H1 (cell line): ENCODE measurements around the gene NCAM1. TPM values are rescaled to one million over a fixed set of nuclear protein-coding genes. Genes with fewer than 3 reads are reported as not detected.

ENCODE experiments used
- CTCF ChIA-PET: fragments of 300-600 bp; sonication (Branson Sonifier 250); formaldehyde crosslinking; loops from one replicate; lab custom pipeline; 2021; ENCODE audit not compliant: partially characterized antibody; lab: Charles Lee
- POLR2A ChIA-PET: fragments of 300-600 bp; sonication (Branson Sonifier 250); formaldehyde crosslinking; loops from one replicate; lab custom pipeline; 2021; ENCODE audit warnings: inconsistent platforms; ENCODE audit not compliant: partially characterized antibody; lab: Charles Lee
- DNase-seq, 2 experiments: peaks; one replicate each; pipeline versions ENCODE4 v3.0.0 to v3.0.0-alpha.2; 2010 to 2022; ENCODE audit warnings: low spot score in 2 of 2, low read depth in 1 of 2, mixed read lengths in 1 of 2
- FAIRE-seq: peaks from 2 replicates; lab custom pipeline; 2011; peaks lifted over from hg19 to GRCh38; lab: Jason Lieb, UNC
- H2AFZ ChIP-seq: 2 replicates; pipeline ENCODE4 v1.8.1; 2012; ENCODE audit warnings: low read length, inconsistent platforms
- H2AK5ac ChIP-seq: 2 replicates; pipeline ENCODE4 v1.6.1; 2013; ENCODE audit warnings: low read depth, low read length
- H2BK120ac ChIP-seq: replicated peaks from 2 replicates; pipeline ENCODE3; 2013; ENCODE audit warnings: low read depth, low read length, inconsistent platforms
- H2BK12ac ChIP-seq: 2 replicates; pipeline ENCODE4 v1.6.1; 2013; ENCODE audit warnings: low read depth, low read length
- H2BK15ac ChIP-seq: 2 replicates; pipeline ENCODE4 v1.6.1; 2013; ENCODE audit warnings: low read length
- H2BK20ac ChIP-seq: 2 replicates; pipeline ENCODE4 v1.6.1; 2013; ENCODE audit warnings: low read length
- H2BK5ac ChIP-seq: 2 replicates; pipeline ENCODE4 v1.6.1; 2013; ENCODE audit warnings: low read depth, low read length
- H3K14ac ChIP-seq: 2 replicates; pipeline ENCODE4 v1.6.1; 2013; ENCODE audit warnings: inconsistent platforms; ENCODE audit not compliant: insufficient read length
- H3K18ac ChIP-seq: 2 replicates; pipeline ENCODE4 v1.6.1; 2013; ENCODE audit warnings: low read length; ENCODE audit errors: extremely low read depth
- H3K23ac ChIP-seq: 2 replicates; pipeline ENCODE4 v1.6.1; 2013; ENCODE audit warnings: inconsistent platforms; ENCODE audit not compliant: insufficient read length
- H3K23me2 ChIP-seq: 2 replicates; pipeline ENCODE4 v1.6.1; 2013; ENCODE audit warnings: low read depth, low read length
- H3K27ac ChIP-seq: 2 replicates; pipeline ENCODE4 v1.6.1; 2011; ENCODE audit warnings: low read depth, low read length, inconsistent platforms
- H3K27me3 ChIP-seq, 4 experiments: replicated peaks in 1 of 4; 1 replicate in 1 of 4; 2 replicates in 3 of 4; pipeline versions ENCODE4 v1.6.1 to v1.8.1; 2011 to 2013; ENCODE audit warnings: low read length in 3 of 4, mild to moderate bottlenecking in 3 of 4, inconsistent platforms in 2 of 4, mixed read lengths in 2 of 4, moderate library complexity in 1 of 4; ENCODE audit not compliant: control insufficient read depth in 3 of 4, insufficient read depth in 3 of 4; ENCODE audit errors: extremely low read depth in 1 of 4
- H3K36me3 ChIP-seq, 4 experiments: 2 replicates each; pipeline versions ENCODE4 v1.6.1 to v1.8.1; 2011 to 2013; ENCODE audit warnings: mild to moderate bottlenecking in 4 of 4, low read length in 3 of 4, moderate library complexity in 2 of 4, control low read depth in 1 of 4, inconsistent platforms in 1 of 4; ENCODE audit not compliant: insufficient read depth in 4 of 4, control insufficient read depth in 2 of 4
- H3K4ac ChIP-seq: replicated peaks from 2 replicates; pipeline ENCODE3; 2013; ENCODE audit warnings: low read length, low read depth, mixed read lengths, inconsistent platforms; ENCODE audit not compliant: insufficient read length
- H3K4me1 ChIP-seq, 4 experiments: replicated peaks in 1 of 4; 1 replicate in 1 of 4; 2 replicates in 3 of 4; pipeline versions ENCODE4 v1.6.1 to v1.8.1; 2011 to 2013; ENCODE audit warnings: low read length in 3 of 4, inconsistent platforms in 2 of 4, mixed read lengths in 1 of 4; ENCODE audit not compliant: insufficient read depth in 4 of 4, control insufficient read depth in 3 of 4
- H3K4me2 ChIP-seq, 2 experiments: 2 replicates each; pipeline versions ENCODE4 v1.6.1 to v1.8.1; 2011 to 2013; ENCODE audit warnings: low read depth in 2 of 2, low read length in 2 of 2, control low read depth in 1 of 2, inconsistent platforms in 1 of 2, mild to moderate bottlenecking in 1 of 2; ENCODE audit not compliant: insufficient read depth in 1 of 2
- H3K4me3 ChIP-seq, 4 experiments: fragments of 200-600, 300-600 bp in 1 of 4; sonication (generic), shearing (Covaris generic), sonication (Bioruptor Twin) in 1 of 4; 2 replicates each; pipeline versions ENCODE4 v1.5.1 to v1.8.1; 2011 to 2016; ENCODE audit warnings: low read length in 4 of 4, low read depth in 3 of 4, control low read depth in 2 of 4, inconsistent platforms in 2 of 4, mild to moderate bottlenecking in 2 of 4, mixed read lengths in 1 of 4, moderate library complexity in 1 of 4; ENCODE audit not compliant: insufficient read depth in 2 of 4; ENCODE audit errors: extremely low read depth in 1 of 4
- H3K56ac ChIP-seq: replicated peaks from 2 replicates; pipeline ENCODE3; 2013; ENCODE audit warnings: low read depth, mild to moderate bottlenecking, mixed read lengths, low read length, inconsistent platforms; ENCODE audit not compliant: insufficient read length
- H3K79me1 ChIP-seq: 2 replicates; pipeline ENCODE4 v1.6.1; 2013; ENCODE audit warnings: low read depth, low read length, control low read depth
- H3K79me2 ChIP-seq, 2 experiments: 2 replicates each; pipeline versions ENCODE4 v1.6.1 to v1.8.1; 2012 to 2013; ENCODE audit warnings: low read length in 2 of 2, mild to moderate bottlenecking in 2 of 2, inconsistent platforms in 1 of 2; ENCODE audit not compliant: insufficient read depth in 2 of 2, control insufficient read depth in 1 of 2
- H3K9ac ChIP-seq, 4 experiments: replicated peaks in 1 of 4; 1 replicate in 1 of 4; 2 replicates in 3 of 4; pipeline versions ENCODE4 v1.6.1 to v1.8.1; 2011 to 2013; ENCODE audit warnings: low read depth in 3 of 4, low read length in 3 of 4, control low read depth in 2 of 4, mild to moderate bottlenecking in 2 of 4, moderate library complexity in 2 of 4, inconsistent platforms in 1 of 4; ENCODE audit errors: extremely low read depth in 1 of 4
- H3K9me3 ChIP-seq, 2 experiments: 2 replicates each; pipeline versions ENCODE4 v1.6.1 to v1.8.1; 2012 to 2013; ENCODE audit warnings: mild to moderate bottlenecking in 2 of 2, moderate library complexity in 2 of 2, control low read depth in 1 of 2, inconsistent platforms in 1 of 2, low read depth in 1 of 2, low read length in 1 of 2, mixed read lengths in 1 of 2; ENCODE audit not compliant: insufficient read depth in 2 of 2
- H4K20me1 ChIP-seq, 2 experiments: replicated peaks in 1 of 2; 2 replicates each; pipeline versions ENCODE3 to v1.8.1; 2011 to 2013; ENCODE audit warnings: inconsistent platforms in 2 of 2, low read length in 2 of 2, mild to moderate bottlenecking in 1 of 2; ENCODE audit not compliant: insufficient read depth in 2 of 2, control insufficient read depth in 1 of 2
- H4K5ac ChIP-seq: 2 replicates; pipeline ENCODE4 v1.6.1; 2013; ENCODE audit warnings: low read length, low read depth, mixed read lengths, inconsistent platforms; ENCODE audit not compliant: insufficient read length
- H4K8ac ChIP-seq: 2 replicates; pipeline ENCODE4 v1.8.0; 2013; ENCODE audit warnings: mild to moderate bottlenecking, moderate library complexity, low read length, inconsistent platforms; ENCODE audit not compliant: insufficient read depth; ENCODE audit errors: extremely low read depth
- H4K91ac ChIP-seq: replicated peaks from 2 replicates; pipeline ENCODE3; 2013; ENCODE audit warnings: low read length, mixed read lengths, inconsistent platforms; ENCODE audit not compliant: insufficient read length
- BRCA1 ChIP-seq: IDR thresholded peaks from 2 replicates; pipeline ENCODE4 v1.6.1; 2012; ENCODE audit warnings: low read depth, low read length, improper control_type of control experiment
- CREB1 ChIP-seq: IDR thresholded peaks from 2 replicates; pipeline ENCODE4 v1.6.1; 2012; ENCODE audit warnings: inconsistent platforms
- KDM4A ChIP-seq: IDR thresholded peaks from one replicate; pipeline ENCODE4 v1.7.1; 2012; ENCODE audit warnings: low read depth, mild to moderate bottlenecking, moderate library complexity, low read length, inconsistent platforms; ENCODE audit not compliant: severe bottlenecking
- NRF1 ChIP-seq: IDR thresholded peaks from 2 replicates; pipeline ENCODE4 v1.6.1; 2011; ENCODE audit warnings: mild to moderate bottlenecking, low read depth, low read length, improper control_type of control experiment
- SIN3A ChIP-seq, 2 experiments: IDR thresholded peaks in 1 of 2; conservative IDR thresholded peaks in 1 of 2; 2 replicates each; pipeline ENCODE4 v1.6.1; 2011 to 2012; ENCODE audit warnings: low read length in 2 of 2, improper control_type of control experiment in 1 of 2, low read depth in 1 of 2, mild to moderate bottlenecking in 1 of 2
- SIRT6 ChIP-seq: IDR thresholded peaks from one replicate; pipeline ENCODE4 v1.7.1; 2012; ENCODE audit warnings: low read length, inconsistent platforms
- SP2 ChIP-seq: IDR thresholded peaks from 2 replicates; pipeline ENCODE4 v1.6.1; 2012; ENCODE audit warnings: mild to moderate bottlenecking, low read length, inconsistent platforms
- ZNF274 ChIP-seq: IDR thresholded peaks from 2 replicates; pipeline ENCODE4 v1.7.0; 2012; ENCODE audit warnings: low read length, borderline replicate concordance; ENCODE audit errors: extremely low read depth
- WGBS, 2 experiments: shearing (Covaris generic) in 1 of 2; methylation state at CpG; one replicate each; pipeline versions ENCODE4 v1.1.6 to v1.1.7; 2013 to 2015; ENCODE audit warnings: low lambda C conversion rate in 2 of 2, mixed read lengths in 2 of 2, inconsistent platforms in 1 of 2, low coverage in 1 of 2, missing lambda C conversion rate in 1 of 2; ENCODE audit not compliant: insufficient replicate concordance in 2 of 2, insufficient coverage in 1 of 2, insufficient read length in 1 of 2; ENCODE audit errors: extremely low coverage in 1 of 2, missing lambda C conversion rate in 1 of 2; 5-methylcytosine and 5-hydroxymethylcytosine counted together
- polyA plus RNA-seq, 7 experiments: library from polyadenylated mRNA; depleted of rRNA in 3 of 7; stranded (reverse) in 5 of 7; unstranded in 2 of 7; fragments of >200 nt in 5 of 7; fragments of 200-250 nt in 2 of 7; gene quantifications; 1 replicate in 5 of 7; 2 replicates in 1 of 7; 4 replicates in 1 of 7; pipeline versions ENCODE4 v1.2.1 to v1.2.3, GENCODE V29; 2011 to 2013; ENCODE audit warnings: missing spikeins in 2 of 7, mixed read lengths in 2 of 7
- total RNA-seq: library from RNA; stranded (reverse); fragmentation: NEBNext Ultra II Directional; extraction: Animal tissue kit (Norgen Biotek cat#: 25700); gene quantifications from 2 replicates; pipeline ENCODE4 v1.2.1, GENCODE V29; 2021
- TF ChIP-seq, protein P1 (sequence below): IDR thresholded peaks from 2 replicates; pipeline ENCODE4 v1.6.1; 2011; ENCODE audit warnings: low read length, improper control_type of control experiment

NCAM1 gene
- total and polyA plus RNA-seq, 2 of the 8 experiments (the other 6 are each of a cell fraction or from before 2014, with no cell fraction given): 3.1 to 4.3 TPM

DNA sequence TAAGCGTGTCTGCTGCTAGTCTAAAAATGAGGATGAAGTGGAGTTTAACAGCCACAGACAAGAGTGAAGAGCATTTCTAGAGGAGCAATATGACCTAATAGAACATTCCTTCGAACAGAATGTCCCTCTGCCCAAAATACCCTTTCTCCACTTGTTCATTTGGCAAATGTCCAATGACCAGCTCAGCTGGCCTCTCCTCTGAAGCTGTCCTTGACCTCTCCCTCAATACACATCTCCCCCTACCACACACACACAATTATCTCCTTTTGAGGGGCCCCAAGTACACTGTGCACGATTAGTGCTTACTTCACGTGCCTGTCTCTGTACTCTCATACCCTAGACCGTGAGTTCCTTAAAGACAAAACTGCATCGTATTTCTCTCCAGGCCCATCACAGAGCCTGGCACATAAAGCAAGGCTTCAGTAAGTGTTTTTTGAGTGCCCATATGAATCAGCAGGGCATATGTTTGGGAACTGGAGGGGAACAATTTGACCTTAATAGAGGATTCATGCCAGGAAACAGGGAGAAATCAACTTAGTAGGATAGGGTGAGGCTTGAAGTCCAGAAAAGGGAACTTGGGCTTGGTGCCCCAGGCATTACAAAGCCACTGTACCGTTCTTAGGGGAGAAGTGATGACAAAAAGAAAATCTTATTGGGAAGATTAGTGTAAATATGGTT, 18.1 kb upstream of the NCAM1 start:
- H2BK5ac ChIP-seq: no peak overlapping the region
- no peak for TF ChIP-seq NRF1
- no peak for TF ChIP-seq CREB1
- TF ChIP-seq, protein P1, sequence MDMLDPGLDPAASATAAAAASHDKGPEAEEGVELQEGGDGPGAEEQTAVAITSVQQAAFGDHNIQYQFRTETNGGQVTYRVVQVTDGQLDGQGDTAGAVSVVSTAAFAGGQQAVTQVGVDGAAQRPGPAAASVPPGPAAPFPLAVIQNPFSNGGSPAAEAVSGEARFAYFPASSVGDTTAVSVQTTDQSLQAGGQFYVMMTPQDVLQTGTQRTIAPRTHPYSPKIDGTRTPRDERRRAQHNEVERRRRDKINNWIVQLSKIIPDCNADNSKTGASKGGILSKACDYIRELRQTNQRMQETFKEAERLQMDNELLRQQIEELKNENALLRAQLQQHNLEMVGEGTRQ: no peak
- no peak for TF ChIP-seq KDM4A
- no peak for TF ChIP-seq SIN3A (conservative IDR thresholded peaks at IDR 0.05 in 1 of 2, IDR thresholded peaks at IDR 0.05 in 1 of 2; ENCODE audit: low read depth in 1 of 2, low read length in 2 of 2)
- TF ChIP-seq BRCA1: no peak
- TF ChIP-seq ZNF274: no peak
- TF ChIP-seq SP2: no peak
- no peak for TF ChIP-seq SIRT6
- H2AK5ac ChIP-seq: no peak overlapping the region
- H4K20me1 ChIP-seq: no peaks in the 10 kb centered on the region
- no peak overlapping the region for H2BK12ac ChIP-seq
- H3K27me3 ChIP-seq: no peaks in the 10 kb centered on the region
- DNase-seq (no peak), FAIRE-seq (no peak)
- no peaks in the 10 kb centered on the region for H3K23me2 ChIP-seq
- H3K36me3 ChIP-seq: no peaks in the 10 kb centered on the region
- H3K4me1 ChIP-seq: peaks cover 0 to 5% (median 0%) of the 10 kb centered on the region in 4 experiments; a peak in 1 of 7 replicates
- H4K8ac ChIP-seq: no peak overlapping the region
- H3K27ac ChIP-seq: no peak overlapping the region
- no peak overlapping the region for H2BK120ac ChIP-seq
- H3K4me2 ChIP-seq: no peak overlapping the region
- H3K18ac ChIP-seq: no peak overlapping the region
- no peak overlapping the region for H4K5ac ChIP-seq
- no peaks in the 10 kb centered on the region for H3K79me2 ChIP-seq
- no peak overlapping the region for H3K9ac ChIP-seq
- no peaks in the 10 kb centered on the region for H3K9me3 ChIP-seq
- H4K91ac ChIP-seq: no peak overlapping the region
- H2AFZ ChIP-seq: no peak overlapping the region
- no peaks in the 10 kb centered on the region for H3K79me1 ChIP-seq
- H2BK15ac ChIP-seq: no peak overlapping the region
- no peak overlapping the region for H3K56ac ChIP-seq
- POLR2A ChIA-PET: no interaction called here
- no peak overlapping the region for H3K4ac ChIP-seq
- H3K14ac ChIP-seq: no peak overlapping the region
- 93% methylated on average over 7 of the region's 7 CpGs; no CpG with 5 or more reads in 1 of the 2 experiments for WGBS, 2 experiments
- no peak overlapping the region for H3K23ac ChIP-seq
- H2BK20ac ChIP-seq: no peak overlapping the region
- CTCF ChIA-PET: no interaction called here
- no peak overlapping the region for H3K4me3 ChIP-seq
